ENCODE measurements around the gene TPMT.

The TPMT gene

DNA sequence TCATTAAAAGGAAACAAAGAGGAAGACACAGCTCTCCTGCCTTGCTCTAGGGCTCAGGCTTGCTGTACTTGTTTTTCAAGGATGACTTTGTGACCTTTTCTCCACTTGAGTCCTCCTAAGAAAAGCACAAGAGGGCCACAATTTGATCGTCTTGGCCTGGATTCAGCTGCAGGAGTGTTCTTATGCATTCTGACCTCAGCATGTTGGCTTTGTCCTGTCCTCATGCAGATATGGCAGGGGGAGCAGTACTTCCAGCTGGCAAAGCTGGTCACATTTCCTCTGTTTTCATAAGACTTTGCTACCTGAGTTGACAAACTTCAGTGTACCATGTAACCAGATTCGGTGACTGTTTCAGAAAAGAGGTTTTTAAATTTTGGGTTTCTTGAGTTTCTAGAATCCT lies 31.2 kb upstream of the TPMT start:
- TF ChIP-seq, protein P1, sequence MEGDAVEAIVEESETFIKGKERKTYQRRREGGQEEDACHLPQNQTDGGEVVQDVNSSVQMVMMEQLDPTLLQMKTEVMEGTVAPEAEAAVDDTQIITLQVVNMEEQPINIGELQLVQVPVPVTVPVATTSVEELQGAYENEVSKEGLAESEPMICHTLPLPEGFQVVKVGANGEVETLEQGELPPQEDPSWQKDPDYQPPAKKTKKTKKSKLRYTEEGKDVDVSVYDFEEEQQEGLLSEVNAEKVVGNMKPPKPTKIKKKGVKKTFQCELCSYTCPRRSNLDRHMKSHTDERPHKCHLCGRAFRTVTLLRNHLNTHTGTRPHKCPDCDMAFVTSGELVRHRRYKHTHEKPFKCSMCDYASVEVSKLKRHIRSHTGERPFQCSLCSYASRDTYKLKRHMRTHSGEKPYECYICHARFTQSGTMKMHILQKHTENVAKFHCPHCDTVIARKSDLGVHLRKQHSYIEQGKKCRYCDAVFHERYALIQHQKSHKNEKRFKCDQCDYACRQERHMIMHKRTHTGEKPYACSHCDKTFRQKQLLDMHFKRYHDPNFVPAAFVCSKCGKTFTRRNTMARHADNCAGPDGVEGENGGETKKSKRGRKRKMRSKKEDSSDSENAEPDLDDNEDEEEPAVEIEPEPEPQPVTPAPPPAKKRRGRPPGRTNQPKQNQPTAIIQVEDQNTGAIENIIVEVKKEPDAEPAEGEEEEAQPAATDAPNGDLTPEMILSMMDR (IDR thresholded peaks at IDR 0.05; ENCODE audit: control insufficient read depth, insufficient read depth, low read depth, low read length, missing control alignments): no peak
- DNase-seq (ENCODE audit: low read depth): no peak
- no peak overlapping the region for H3K4me3 ChIP-seq (ENCODE audit: control insufficient read depth, low read depth, low read length)

DNA sequence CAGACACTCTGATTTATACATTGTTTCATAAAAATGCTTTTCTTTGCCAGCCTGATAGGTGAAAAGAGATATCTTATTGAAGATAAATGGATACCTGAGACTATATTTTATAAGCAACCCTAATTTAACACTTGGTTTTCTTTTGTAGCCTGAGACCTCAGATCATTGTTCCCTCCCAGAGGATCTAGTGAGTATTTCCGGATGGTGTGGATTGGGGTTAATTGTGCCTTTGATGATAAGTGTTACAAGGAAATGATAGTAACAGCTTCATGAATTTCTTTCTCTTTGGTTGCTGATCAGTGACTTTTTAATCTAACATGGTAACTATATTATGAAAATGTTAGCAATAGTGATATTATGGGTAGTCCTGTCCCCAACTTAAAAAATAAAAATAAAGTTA lies 30.7 kb upstream of the TPMT start:
- no peak for DNase-seq (ENCODE audit: low read depth)
- no peak overlapping the region for H3K4me3 ChIP-seq (ENCODE audit: control insufficient read depth, low read depth, low read length)
- TF ChIP-seq, protein P1 (IDR thresholded peaks at IDR 0.05; ENCODE audit: control insufficient read depth, insufficient read depth, low read depth, low read length, missing control alignments): no peak

DNA sequence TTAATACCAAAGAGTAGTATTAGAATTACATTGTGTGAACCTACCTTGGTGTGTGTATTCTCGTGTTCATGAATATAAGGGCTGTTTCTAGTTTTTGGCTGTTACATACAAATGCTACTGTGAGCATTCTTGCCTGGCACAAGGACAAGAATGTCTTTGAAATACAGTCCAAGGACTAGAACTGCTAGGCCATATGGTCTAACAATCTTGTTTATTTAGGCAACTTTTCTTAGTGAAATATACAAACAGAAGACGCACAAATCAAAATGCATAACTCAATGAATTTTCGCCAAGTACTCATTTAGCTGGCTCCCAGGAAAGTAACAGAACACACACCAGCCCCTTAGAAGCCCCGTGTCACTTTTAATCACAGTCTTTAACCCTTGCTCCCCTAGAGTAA lies 28.9 kb upstream of the TPMT start:
- no peak overlapping the region for H3K4me3 ChIP-seq (ENCODE audit: control insufficient read depth, low read depth, low read length)
- DNase-seq (ENCODE audit: low read depth): no peak

DNA sequence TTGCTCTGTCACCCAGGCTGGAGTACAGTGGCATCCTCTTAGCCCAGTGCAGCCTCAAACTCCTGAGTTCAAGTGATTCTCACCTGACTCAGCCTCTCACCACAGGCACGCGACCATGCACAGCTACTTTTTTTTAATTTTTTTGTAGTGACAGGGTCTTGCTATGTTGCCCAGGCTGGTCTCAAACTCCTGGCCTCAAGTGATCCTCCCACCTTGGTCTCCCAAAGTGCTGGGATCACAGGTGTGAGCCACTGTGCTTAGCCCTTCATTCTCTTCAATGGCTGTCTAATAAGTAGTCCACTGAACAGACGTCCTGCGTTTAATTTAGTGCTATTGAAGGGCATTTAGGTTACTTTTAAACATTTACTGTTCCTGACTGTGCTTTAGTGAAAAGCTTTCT lies 27.7 kb upstream of the TPMT start:
- no peak for DNase-seq (ENCODE audit: low read depth)
- TF ChIP-seq, protein P1 (IDR thresholded peaks at IDR 0.05; ENCODE audit: control insufficient read depth, insufficient read depth, low read depth, low read length, missing control alignments): no peak
- no peak overlapping the region for H3K4me3 ChIP-seq (ENCODE audit: control insufficient read depth, low read depth, low read length)

More for the DNA sequence above, 28.9 kb upstream of the TPMT start:
- TF ChIP-seq, protein P1 (IDR thresholded peaks at IDR 0.05; ENCODE audit: control insufficient read depth, insufficient read depth, low read depth, low read length, missing control alignments): no peak

DNA sequence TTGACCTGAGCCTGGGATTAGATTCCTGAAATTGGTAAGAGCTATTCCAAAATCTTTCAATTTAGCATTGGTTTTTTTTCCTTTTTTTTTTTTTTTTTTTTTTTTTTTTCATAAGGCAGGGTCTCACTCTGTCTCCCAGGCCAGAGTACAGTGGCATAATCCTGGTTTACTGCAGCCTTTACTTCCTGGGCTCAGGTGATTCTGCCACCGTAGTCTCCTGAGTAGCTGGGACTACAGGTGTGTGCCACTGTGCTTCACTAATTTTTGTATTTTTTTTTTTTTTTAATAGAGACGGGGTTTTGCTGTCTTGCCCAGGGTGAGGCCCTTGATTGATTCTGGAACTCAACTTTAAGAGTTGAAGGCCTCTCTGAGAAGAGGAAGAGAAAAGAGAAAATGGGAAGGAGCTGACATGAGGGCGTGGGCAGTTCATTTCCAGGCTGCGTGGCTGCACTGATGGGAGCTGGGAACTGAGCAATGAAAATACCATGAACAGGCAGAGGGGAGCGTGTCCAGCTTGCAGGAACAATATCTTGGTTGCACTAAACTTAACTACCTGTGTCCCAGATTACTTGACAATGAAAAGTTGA lies 25.0 kb upstream of the TPMT start:
- TF ChIP-seq, protein P1 (IDR thresholded peaks at IDR 0.05; ENCODE audit: control insufficient read depth, insufficient read depth, low read depth, low read length, missing control alignments): no peak
- DNase-seq (ENCODE audit: low read depth): no peak
- H3K4me3 ChIP-seq (ENCODE audit: control insufficient read depth, low read depth, low read length): no peak overlapping the region

DNA sequence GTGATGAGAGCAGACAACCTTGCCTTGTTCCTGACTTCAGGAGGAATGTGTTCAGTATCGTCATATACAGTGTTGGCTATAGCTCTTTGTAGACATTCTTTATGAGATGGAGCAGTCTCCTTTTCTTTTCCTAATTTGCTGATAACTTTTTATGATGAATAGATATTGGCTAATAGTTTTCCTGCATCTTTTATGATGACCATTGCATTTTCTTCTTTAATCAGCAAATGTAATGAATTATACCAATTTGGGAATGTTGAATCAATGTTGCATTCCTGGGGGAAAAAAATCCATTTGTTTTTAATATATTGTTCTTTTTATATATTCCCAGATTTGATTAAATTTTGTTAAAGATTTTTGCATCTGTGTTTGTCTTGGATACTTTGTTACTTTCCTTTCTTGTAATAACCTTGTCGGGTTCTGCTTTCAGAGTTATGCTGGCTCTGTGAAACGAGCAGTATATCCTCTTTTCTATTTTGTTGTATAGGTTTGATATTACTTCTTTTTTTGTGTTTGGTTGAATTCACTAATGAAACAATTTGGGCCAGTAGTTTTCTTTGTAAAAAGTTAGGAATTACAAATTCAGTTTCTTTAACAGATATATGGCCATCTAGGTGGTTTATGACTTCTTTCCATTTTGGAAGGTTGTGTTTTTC lies 24.2 kb upstream of the TPMT start:
- TF ChIP-seq, protein P1 (IDR thresholded peaks at IDR 0.05; ENCODE audit: control insufficient read depth, insufficient read depth, low read depth, low read length, missing control alignments): no peak
- DNase-seq (ENCODE audit: low read depth): no peak

More for the DNA sequence above, 24.2 kb upstream of the TPMT start:
- no peak overlapping the region for H3K4me3 ChIP-seq (ENCODE audit: control insufficient read depth, low read depth, low read length)
